Fibroblast of mammary gland (primary cell): ENCODE results near the gene KIF25.

Source experiments
- DNase-seq: peaks from one replicate; pipeline ENCODE4 v3.0.0-alpha.2; 2010; ENCODE audit warnings: low read depth
- H3K4me3 ChIP-seq: 2 replicates; pipeline ENCODE4 v1.5.1; 2011; ENCODE audit warnings: low read depth, mild to moderate bottlenecking, low read length, moderate library complexity; ENCODE audit not compliant: control insufficient read depth
- CTCF ChIP-seq: conservative IDR thresholded peaks from 2 replicates; pipeline ENCODE4 v1.5.1; 2011; ENCODE audit warnings: low read depth, low read length, inconsistent platforms; ENCODE audit not compliant: control insufficient read depth, insufficient read depth

KIF25 gene

GRCh38 chr6:168064226-168064807, 66.8 kb downstream of the KIF25 start:
- H3K4me3 ChIP-seq, result no peak overlapping the region
- no peak for TF ChIP-seq CTCF
- DNase-seq, result no peak

DNA sequence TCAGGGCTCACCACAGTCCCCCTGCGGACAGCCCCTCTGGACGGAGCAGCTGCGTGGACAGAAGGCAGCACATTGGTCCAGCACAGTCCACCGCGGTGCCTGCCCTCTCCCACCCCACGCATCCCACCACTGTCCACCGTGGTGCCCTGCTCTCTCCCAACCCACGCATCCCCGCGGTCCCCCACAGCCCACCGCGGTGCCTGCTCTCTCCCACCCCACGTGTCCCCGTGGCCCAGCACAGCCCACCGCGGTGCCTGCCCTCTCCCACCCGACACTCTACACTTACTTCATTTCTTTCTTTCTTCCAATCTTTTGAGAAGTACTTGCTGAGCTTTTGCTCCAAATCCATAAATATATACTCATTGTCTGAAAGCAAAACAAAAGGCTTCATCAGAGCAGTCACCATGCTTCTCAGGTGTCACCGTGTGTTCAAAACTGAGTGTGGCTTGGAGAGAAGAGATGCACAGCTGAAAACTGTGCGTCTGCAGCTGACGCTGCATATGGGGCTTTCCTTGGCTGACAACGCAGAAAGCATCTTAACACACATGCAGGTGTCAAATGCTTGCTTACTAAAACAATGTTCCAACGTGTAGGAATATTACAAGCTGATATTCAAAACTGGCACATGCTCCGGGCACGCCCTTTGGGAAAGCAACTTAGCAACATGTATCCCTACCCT, 69.7 kb downstream of the KIF25 start:
- no peak for TF ChIP-seq CTCF
- no peak overlapping the region for H3K4me3 ChIP-seq
- DNase-seq, result no peak

GRCh38 chr6:168070804-168071203, 73.3 kb downstream of the KIF25 start:
- TF ChIP-seq CTCF, result no peak
- no peak overlapping the region for H3K4me3 ChIP-seq
- DNase-seq, result no peak

DNA sequence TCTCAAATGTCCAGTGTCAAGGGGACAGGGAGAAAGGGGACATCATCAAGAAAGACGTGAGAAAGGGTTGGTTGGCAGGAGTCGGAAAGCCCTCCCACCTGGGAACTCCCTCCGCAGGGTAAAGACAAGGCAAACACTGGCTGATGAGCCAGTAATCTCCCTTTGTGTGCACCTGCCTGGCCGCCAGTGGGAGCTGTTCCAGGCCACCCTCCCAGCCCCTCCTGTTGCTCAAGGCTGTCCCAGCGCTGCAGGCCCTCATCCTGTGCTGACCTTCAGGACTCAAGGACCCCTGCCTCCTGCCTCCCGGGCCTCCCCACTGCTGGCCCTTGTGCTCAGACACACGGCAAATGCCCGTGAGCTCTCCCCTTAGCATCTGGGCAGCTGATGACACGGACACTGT, 74.1 kb downstream of the KIF25 start:
- no peak for DNase-seq
- no peak overlapping the region for H3K4me3 ChIP-seq
- TF ChIP-seq CTCF, result no peak

DNA sequence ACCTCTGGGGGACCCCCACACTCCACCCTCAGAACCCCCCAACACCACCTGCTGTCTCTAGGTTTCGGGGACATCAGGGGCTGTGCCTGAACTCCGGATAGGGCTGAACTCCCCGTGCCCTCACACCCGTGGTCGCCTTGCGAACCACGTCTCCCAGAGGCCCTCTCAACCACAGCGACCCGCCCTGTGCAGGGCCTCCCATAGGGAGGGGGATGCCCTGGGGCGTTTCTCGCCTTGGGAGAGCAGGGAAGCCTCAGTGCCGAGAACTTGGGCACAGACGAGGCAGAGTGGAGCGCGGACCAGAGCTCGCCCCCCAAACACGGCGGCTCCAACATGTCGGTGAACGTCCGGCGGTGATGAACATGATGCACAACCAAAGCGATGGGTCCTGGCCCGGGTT, 74.8 kb downstream of the KIF25 start:
- H3K4me3 ChIP-seq, result no peak overlapping the region
- TF ChIP-seq CTCF, result no peak
- DNase-seq, result no peak

GRCh38 chr6:168072730-168073129, 75.3 kb downstream of the KIF25 start:
- no peak for DNase-seq
- no peak overlapping the region for H3K4me3 ChIP-seq
- no peak for TF ChIP-seq CTCF
